GM23338 (cell line): Measurements from ENCODE around the gene GATAD2B. TPM values are rescaled to one million over a fixed set of nuclear protein-coding genes. Genes with fewer than 3 reads are reported as not detected.

ENCODE experiments used
- ATAC-seq: fragments of 200-7000 bp; cut with Tn5 transposase; 3 replicates; pipeline ENCODE4 v1.9.1; 2020
- DNase-seq: peaks from one replicate; pipeline ENCODE4 v3.0.0-alpha.2; 2015; ENCODE audit warnings: low spot score
- H2AFZ ChIP-seq: fragments of 200-600 bp; sonication (generic); 2 replicates; pipeline ENCODE4 v1.8.0; 2016; ENCODE audit warnings: antibody characterized with exemption, mild to moderate bottlenecking, moderate library complexity
- H3F3A ChIP-seq: fragments of 200-600 bp; sonication (generic); replicated peaks from 2 replicates; pipeline ENCODE4 v1.8.0; 2017; ENCODE audit warnings: antibody characterized with exemption, mixed run types, low read depth
- H3K27ac ChIP-seq: fragments of 200-600 bp; sonication (generic); 2 replicates; pipeline ENCODE4 v1.6.1; 2016; ENCODE audit warnings: low read depth
- H3K27me3 ChIP-seq: fragments of 200-600 bp; sonication (generic); 2 replicates; pipeline ENCODE4 v1.8.0; 2016; ENCODE audit warnings: mild to moderate bottlenecking, mixed run types, moderate library complexity; ENCODE audit not compliant: insufficient read depth
- H3K36me3 ChIP-seq: fragments of 200-600 bp; sonication (generic); 2 replicates; pipeline ENCODE4 v1.8.0; 2016; ENCODE audit warnings: mild to moderate bottlenecking; ENCODE audit not compliant: insufficient read depth
- H3K4me1 ChIP-seq: fragments of 200-600 bp; sonication (generic); 2 replicates; pipeline ENCODE4 v1.8.0; 2016; ENCODE audit warnings: mild to moderate bottlenecking, moderate library complexity; ENCODE audit not compliant: insufficient read depth
- H3K4me2 ChIP-seq: fragments of 200-600 bp; sonication (generic); 2 replicates; pipeline ENCODE4 v1.7.1; 2017; ENCODE audit warnings: mixed run types
- H3K4me3 ChIP-seq: fragments of 200-600 bp; sonication (generic); 2 replicates; pipeline ENCODE4 v1.6.1; 2016; ENCODE audit warnings: mixed run types
- H3K79me2 ChIP-seq: fragments of 200-600 bp; sonication (generic); replicated peaks from 2 replicates; pipeline ENCODE4 v1.8.0; 2017; ENCODE audit warnings: mild to moderate bottlenecking; ENCODE audit not compliant: insufficient read depth
- H3K9me2 ChIP-seq: fragments of 200-600 bp; sonication (generic); 2 replicates; pipeline ENCODE4 v1.8.0; 2017; ENCODE audit not compliant: insufficient read depth
- H4K20me1 ChIP-seq: fragments of 200-600 bp; sonication (generic); replicated peaks from 2 replicates; pipeline ENCODE4 v1.8.0; 2017; ENCODE audit warnings: mild to moderate bottlenecking; ENCODE audit not compliant: insufficient read depth
- H3K27ac Mint-ChIP-seq: 2 replicates; pipeline ENCODE4 v1.8.0; 2020; ENCODE audit warnings: inconsistent platforms, mild to moderate bottlenecking, moderate library complexity, mixed read lengths
- H3K27me3 Mint-ChIP-seq: 3 replicates; pipeline ENCODE4 v1.8.0; 2022; ENCODE audit warnings: low read depth, mild to moderate bottlenecking, moderate library complexity, mixed read lengths, inconsistent platforms; ENCODE audit not compliant: insufficient read depth, poor library complexity
- H3K36me3 Mint-ChIP-seq: 3 replicates; pipeline ENCODE4 v1.8.0; 2021; ENCODE audit warnings: low read depth, mild to moderate bottlenecking, inconsistent platforms, moderate library complexity, mixed read lengths
- H3K4me1 Mint-ChIP-seq: 3 replicates; pipeline ENCODE4 v1.8.0; 2020; ENCODE audit warnings: mild to moderate bottlenecking, inconsistent platforms, mixed read lengths
- H3K4me3 Mint-ChIP-seq: 3 replicates; pipeline ENCODE4 v1.8.0; 2021; ENCODE audit warnings: moderate library complexity, mild to moderate bottlenecking, inconsistent platforms, mixed read lengths
- H3K9me3 Mint-ChIP-seq: 3 replicates; pipeline ENCODE4 v1.8.0; 2020; ENCODE audit warnings: moderate library complexity, mild to moderate bottlenecking, inconsistent platforms, mixed read lengths
- CREB1 ChIP-seq: fragments of 250-450 bp; sonication (Bioruptor Pico); IDR thresholded peaks from 2 replicates; pipeline ENCODE4 v1.5.0; 2020; ENCODE audit warnings: low read depth, mild to moderate bottlenecking, moderate library complexity
- EZH2 ChIP-seq: fragments of 200-600 bp; sonication (generic); IDR thresholded peaks from one replicate; pipeline ENCODE4 v1.8.0; 2017; ENCODE audit warnings: antibody characterized with exemption, mild to moderate bottlenecking, low read depth; ENCODE audit not compliant: unreplicated experiment
- EZH2phosphoT487 ChIP-seq: fragments of 200-600 bp; sonication (generic); IDR thresholded peaks from one replicate; pipeline ENCODE4 v1.8.1; 2018; ENCODE audit warnings: antibody characterized with exemption; ENCODE audit not compliant: unreplicated experiment
- JUNB ChIP-seq: IDR thresholded peaks from one replicate; pipeline ENCODE4 v1.6.1; 2016; ENCODE audit warnings: antibody characterized with exemption; ENCODE audit not compliant: unreplicated experiment
- NANOG ChIP-seq: IDR thresholded peaks from 2 replicates; pipeline ENCODE4 v1.6.1; 2016; ENCODE audit warnings: antibody characterized with exemption, borderline replicate concordance
- POLR2AphosphoS5 ChIP-seq: IDR thresholded peaks from 2 replicates; pipeline ENCODE4 v1.6.1; 2016; ENCODE audit warnings: antibody characterized with exemption, low read depth
- STAT1 ChIP-seq: IDR thresholded peaks from one replicate; pipeline ENCODE4 v1.6.1; 2016; ENCODE audit warnings: antibody characterized with exemption; ENCODE audit not compliant: unreplicated experiment
- ZNF114 ChIP-seq: fragments of 250-450 bp; sonication (Bioruptor Pico); IDR thresholded peaks from 2 replicates; pipeline ENCODE4 v1.5.0; 2020; ENCODE audit warnings: mild to moderate bottlenecking, moderate library complexity
- ZNF331 ChIP-seq: fragments of 250-450 bp; sonication (Bioruptor Pico); IDR thresholded peaks from 2 replicates; pipeline ENCODE4 v1.5.0; 2020; ENCODE audit warnings: low read depth, mild to moderate bottlenecking, moderate library complexity
- polyA plus RNA-seq: library from polyadenylated mRNA; unstranded; fragments of >200 nt; fragmentation: Nextera tagmentation; extraction: Ambion mirVana; gene quantifications from 2 replicates; pipeline ENCODE4 v1.2.1, GENCODE V29; 2016
- total RNA-seq: library from RNA; depleted of rRNA; stranded (reverse); fragments of >200 nt; shearing (Covaris generic); gene quantifications from 2 replicates; pipeline ENCODE4 v1.2.3, GENCODE V29; 2014
- TF ChIP-seq, protein P1 (sequence below): IDR thresholded peaks from one replicate; pipeline ENCODE4 v1.6.1; 2018; ENCODE audit warnings: antibody characterized with exemption; ENCODE audit not compliant: unreplicated experiment
- TF ChIP-seq, protein P2 (sequence below): fragments of 250-450 bp; sonication (Bioruptor Pico); IDR thresholded peaks from 2 replicates; pipeline ENCODE4 v1.5.0; 2020; ENCODE audit warnings: mild to moderate bottlenecking, moderate library complexity
- TF ChIP-seq, protein P3 (sequence below): IDR thresholded peaks from 2 replicates; pipeline ENCODE4 v1.6.1; 2016; ENCODE audit warnings: antibody characterized with exemption
- TF ChIP-seq, protein P4 (sequence below), 2 experiments: fragments of 200-600 bp in 1 of 2; sonication (generic) in 1 of 2; conservative IDR thresholded peaks; 2 replicates each; pipeline versions ENCODE4 v1.5.1 to v1.6.1; 2016 to 2017; ENCODE audit warnings: antibody characterized with exemption in 2 of 2, low read depth in 2 of 2, mild to moderate bottlenecking in 2 of 2, moderate library complexity in 1 of 2

The GATAD2B gene
- total and polyA plus RNA-seq, 2 experiments from 2014 or later, result 5.2 to 17.8 TPM

DNA sequence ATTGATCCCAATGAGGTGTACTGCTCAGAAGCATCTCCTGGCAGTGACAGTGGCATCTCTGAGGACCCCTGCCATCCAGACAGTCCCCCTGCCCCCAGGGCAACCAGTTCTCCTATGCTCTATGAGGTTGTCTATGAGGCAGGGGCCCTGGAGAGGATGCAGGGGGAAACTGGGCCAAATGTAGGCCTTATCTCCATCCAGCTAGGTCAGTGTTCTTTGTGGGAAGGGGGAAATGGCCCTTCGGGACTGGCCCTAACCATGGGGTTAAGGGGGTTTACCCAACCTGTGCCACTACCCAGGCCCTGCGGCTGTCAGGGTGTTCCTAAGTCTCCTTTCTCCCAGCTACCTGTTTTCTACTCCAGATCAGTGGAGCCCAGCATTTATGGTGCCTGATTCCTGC, 46.2 kb upstream of the GATAD2B start:
- peak overlapping the region; percentile 81 for H3K4me3 Mint-ChIP-seq
- H3K4me1 Mint-ChIP-seq, result peaks cover 21% of the 10 kb centered on the region
- H3K27me3 Mint-ChIP-seq, result peaks cover 18% of the 10 kb centered on the region
- Histone ChIP-seq H3K4me3 (peak overlapping the region; percentile 62; the same call in 1 of the 2 replicates), H2AFZ (no peak overlapping the region), H3K4me1 (peaks cover 28% of the 10 kb centered on the region), H3K79me2 (peaks cover 26% of the 10 kb centered on the region), H3K4me2 (peak overlapping the region; percentile 76), H3K27me3 (no peaks in the 10 kb centered on the region), H3K27ac (no peak overlapping the region), H3K9me2 (no peaks in the 10 kb centered on the region), H3F3A (peaks cover 28% of the 10 kb centered on the region; the same call in 1 of the 2 replicates), H4K20me1 (no peaks in the 10 kb centered on the region; the same call in 1 of the 2 replicates), H3K36me3 (peaks cover under 1% of the 10 kb centered on the region; the same call in 1 of the 2 replicates)
- TF ChIP-seq, protein P1, sequence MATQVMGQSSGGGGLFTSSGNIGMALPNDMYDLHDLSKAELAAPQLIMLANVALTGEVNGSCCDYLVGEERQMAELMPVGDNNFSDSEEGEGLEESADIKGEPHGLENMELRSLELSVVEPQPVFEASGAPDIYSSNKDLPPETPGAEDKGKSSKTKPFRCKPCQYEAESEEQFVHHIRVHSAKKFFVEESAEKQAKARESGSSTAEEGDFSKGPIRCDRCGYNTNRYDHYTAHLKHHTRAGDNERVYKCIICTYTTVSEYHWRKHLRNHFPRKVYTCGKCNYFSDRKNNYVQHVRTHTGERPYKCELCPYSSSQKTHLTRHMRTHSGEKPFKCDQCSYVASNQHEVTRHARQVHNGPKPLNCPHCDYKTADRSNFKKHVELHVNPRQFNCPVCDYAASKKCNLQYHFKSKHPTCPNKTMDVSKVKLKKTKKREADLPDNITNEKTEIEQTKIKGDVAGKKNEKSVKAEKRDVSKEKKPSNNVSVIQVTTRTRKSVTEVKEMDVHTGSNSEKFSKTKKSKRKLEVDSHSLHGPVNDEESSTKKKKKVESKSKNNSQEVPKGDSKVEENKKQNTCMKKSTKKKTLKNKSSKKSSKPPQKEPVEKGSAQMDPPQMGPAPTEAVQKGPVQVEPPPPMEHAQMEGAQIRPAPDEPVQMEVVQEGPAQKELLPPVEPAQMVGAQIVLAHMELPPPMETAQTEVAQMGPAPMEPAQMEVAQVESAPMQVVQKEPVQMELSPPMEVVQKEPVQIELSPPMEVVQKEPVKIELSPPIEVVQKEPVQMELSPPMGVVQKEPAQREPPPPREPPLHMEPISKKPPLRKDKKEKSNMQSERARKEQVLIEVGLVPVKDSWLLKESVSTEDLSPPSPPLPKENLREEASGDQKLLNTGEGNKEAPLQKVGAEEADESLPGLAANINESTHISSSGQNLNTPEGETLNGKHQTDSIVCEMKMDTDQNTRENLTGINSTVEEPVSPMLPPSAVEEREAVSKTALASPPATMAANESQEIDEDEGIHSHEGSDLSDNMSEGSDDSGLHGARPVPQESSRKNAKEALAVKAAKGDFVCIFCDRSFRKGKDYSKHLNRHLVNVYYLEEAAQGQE, result no peak
- TF ChIP-seq EZH2, result no peak
- TF ChIP-seq JUNB, result no peak
- no peak for TF ChIP-seq POLR2AphosphoS5
- TF ChIP-seq ZNF331 (CRISPR knock-in tag), result no peak
- TF ChIP-seq NANOG, result no peak
- TF ChIP-seq, protein P2, sequence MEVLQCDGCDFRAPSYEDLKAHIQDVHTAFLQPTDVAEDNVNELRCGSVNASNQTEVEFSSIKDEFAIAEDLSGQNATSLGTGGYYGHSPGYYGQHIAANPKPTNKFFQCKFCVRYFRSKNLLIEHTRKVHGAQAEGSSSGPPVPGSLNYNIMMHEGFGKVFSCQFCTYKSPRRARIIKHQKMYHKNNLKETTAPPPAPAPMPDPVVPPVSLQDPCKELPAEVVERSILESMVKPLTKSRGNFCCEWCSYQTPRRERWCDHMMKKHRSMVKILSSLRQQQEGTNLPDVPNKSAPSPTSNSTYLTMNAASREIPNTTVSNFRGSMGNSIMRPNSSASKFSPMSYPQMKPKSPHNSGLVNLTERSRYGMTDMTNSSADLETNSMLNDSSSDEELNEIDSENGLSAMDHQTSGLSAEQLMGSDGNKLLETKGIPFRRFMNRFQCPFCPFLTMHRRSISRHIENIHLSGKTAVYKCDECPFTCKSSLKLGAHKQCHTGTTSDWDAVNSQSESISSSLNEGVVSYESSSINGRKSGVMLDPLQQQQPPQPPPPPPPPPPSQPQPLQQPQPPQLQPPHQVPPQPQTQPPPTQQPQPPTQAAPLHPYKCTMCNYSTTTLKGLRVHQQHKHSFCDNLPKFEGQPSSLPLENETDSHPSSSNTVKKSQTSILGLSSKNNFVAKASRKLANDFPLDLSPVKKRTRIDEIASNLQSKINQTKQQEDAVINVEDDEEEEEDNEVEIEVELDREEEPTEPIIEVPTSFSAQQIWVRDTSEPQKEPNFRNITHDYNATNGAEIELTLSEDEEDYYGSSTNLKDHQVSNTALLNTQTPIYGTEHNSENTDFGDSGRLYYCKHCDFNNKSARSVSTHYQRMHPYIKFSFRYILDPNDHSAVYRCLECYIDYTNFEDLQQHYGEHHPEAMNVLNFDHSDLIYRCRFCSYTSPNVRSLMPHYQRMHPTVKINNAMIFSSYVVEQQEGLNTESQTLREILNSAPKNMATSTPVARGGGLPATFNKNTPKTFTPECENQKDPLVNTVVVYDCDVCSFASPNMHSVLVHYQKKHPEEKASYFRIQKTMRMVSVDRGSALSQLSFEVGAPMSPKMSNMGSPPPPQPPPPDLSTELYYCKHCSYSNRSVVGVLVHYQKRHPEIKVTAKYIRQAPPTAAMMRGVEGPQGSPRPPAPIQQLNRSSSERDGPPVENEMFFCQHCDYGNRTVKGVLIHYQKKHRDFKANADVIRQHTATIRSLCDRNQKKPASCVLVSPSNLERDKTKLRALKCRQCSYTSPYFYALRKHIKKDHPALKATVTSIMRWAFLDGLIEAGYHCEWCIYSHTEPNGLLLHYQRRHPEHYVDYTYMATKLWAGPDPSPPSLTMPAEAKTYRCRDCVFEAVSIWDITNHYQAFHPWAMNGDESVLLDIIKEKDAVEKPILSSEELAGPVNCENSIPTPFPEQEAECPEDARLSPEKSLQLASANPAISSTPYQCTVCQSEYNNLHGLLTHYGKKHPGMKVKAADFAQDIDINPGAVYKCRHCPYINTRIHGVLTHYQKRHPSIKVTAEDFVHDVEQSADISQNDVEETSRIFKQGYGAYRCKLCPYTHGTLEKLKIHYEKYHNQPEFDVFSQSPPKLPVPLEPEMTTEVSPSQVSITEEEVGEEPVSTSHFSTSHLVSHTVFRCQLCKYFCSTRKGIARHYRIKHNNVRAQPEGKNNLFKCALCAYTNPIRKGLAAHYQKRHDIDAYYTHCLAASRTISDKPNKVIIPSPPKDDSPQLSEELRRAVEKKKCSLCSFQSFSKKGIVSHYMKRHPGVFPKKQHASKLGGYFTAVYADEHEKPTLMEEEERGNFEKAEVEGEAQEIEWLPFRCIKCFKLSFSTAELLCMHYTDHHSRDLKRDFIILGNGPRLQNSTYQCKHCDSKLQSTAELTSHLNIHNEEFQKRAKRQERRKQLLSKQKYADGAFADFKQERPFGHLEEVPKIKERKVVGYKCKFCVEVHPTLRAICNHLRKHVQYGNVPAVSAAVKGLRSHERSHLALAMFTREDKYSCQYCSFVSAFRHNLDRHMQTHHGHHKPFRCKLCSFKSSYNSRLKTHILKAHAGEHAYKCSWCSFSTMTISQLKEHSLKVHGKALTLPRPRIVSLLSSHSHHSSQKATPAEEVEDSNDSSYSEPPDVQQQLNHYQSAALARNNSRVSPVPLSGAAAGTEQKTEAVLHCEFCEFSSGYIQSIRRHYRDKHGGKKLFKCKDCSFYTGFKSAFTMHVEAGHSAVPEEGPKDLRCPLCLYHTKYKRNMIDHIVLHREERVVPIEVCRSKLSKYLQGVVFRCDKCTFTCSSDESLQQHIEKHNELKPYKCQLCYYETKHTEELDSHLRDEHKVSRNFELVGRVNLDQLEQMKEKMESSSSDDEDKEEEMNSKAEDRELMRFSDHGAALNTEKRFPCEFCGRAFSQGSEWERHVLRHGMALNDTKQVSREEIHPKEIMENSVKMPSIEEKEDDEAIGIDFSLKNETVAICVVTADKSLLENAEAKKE, result no peak
- TF ChIP-seq, protein P3, sequence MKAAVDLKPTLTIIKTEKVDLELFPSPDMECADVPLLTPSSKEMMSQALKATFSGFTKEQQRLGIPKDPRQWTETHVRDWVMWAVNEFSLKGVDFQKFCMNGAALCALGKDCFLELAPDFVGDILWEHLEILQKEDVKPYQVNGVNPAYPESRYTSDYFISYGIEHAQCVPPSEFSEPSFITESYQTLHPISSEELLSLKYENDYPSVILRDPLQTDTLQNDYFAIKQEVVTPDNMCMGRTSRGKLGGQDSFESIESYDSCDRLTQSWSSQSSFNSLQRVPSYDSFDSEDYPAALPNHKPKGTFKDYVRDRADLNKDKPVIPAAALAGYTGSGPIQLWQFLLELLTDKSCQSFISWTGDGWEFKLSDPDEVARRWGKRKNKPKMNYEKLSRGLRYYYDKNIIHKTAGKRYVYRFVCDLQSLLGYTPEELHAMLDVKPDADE, result no peak
- no peak for TF ChIP-seq ZNF114
- TF ChIP-seq CREB1 (CRISPR knock-in tag), result no peak
- TF ChIP-seq STAT1, result no peak
- no peak for TF ChIP-seq EZH2phosphoT487
- TF ChIP-seq, protein P4, sequence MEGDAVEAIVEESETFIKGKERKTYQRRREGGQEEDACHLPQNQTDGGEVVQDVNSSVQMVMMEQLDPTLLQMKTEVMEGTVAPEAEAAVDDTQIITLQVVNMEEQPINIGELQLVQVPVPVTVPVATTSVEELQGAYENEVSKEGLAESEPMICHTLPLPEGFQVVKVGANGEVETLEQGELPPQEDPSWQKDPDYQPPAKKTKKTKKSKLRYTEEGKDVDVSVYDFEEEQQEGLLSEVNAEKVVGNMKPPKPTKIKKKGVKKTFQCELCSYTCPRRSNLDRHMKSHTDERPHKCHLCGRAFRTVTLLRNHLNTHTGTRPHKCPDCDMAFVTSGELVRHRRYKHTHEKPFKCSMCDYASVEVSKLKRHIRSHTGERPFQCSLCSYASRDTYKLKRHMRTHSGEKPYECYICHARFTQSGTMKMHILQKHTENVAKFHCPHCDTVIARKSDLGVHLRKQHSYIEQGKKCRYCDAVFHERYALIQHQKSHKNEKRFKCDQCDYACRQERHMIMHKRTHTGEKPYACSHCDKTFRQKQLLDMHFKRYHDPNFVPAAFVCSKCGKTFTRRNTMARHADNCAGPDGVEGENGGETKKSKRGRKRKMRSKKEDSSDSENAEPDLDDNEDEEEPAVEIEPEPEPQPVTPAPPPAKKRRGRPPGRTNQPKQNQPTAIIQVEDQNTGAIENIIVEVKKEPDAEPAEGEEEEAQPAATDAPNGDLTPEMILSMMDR (conservative IDR thresholded peaks at IDR 0.05; ENCODE audit: low read depth in 2 of 2), result no peak
- peaks cover 45% of the 10 kb centered on the region for H3K36me3 Mint-ChIP-seq
- DNase-seq, result no peak
- H3K27ac Mint-ChIP-seq, result no peak overlapping the region
- H3K9me3 Mint-ChIP-seq, result peaks cover 4% of the 10 kb centered on the region; the same call in 1 of the 3 replicates
- no peak for ATAC-seq
